Measurements from ENCODE around the gene OGDHL. TPM values are rescaled to one million over a fixed set of nuclear protein-coding genes. Genes with fewer than 3 reads are reported as not detected.

The OGDHL gene
- total and polyA plus RNA-seq, 2 of the 13 experiments (the other 11 are each of a cell fraction or from before 2014, with no cell fraction given) = 3.0 to 9.8 TPM

- Histone ChIP-seq H3K79me2 (ENCODE audit: insufficient read depth, low read length) (no peaks in the 10 kb centered on the region), H3K4me3 (replicated peaks in 1 of 3; ENCODE audit: insufficient read depth in 1 of 3, low read depth in 2 of 3, low read length in 3 of 3) (no peak overlapping the region), H3K27me3 (ENCODE audit: control insufficient read depth in 1 of 2, insufficient read depth in 2 of 2, low read length in 2 of 2) (peaks cover 0 to 31% of the 10 kb centered on the region in 2 experiments; a peak in 4 of 5 replicates), H3K4me2 (ENCODE audit: low read depth, low read length) (no peak overlapping the region), H3K9me3 (ENCODE audit: low read length) (no peaks in the 10 kb centered on the region), H4K20me1 (ENCODE audit: insufficient read depth, low read length) (no peaks in the 10 kb centered on the region), H2AFZ (ENCODE audit: low read length) (no peak overlapping the region), H3K27ac (ENCODE audit: extremely low read length, insufficient read depth, low read length) (no peak overlapping the region), H3K36me3 (replicated peaks in 1 of 2; ENCODE audit: control insufficient read depth in 1 of 2, insufficient read depth in 2 of 2, low read length in 2 of 2) (no peaks in the 10 kb centered on the region), H3K9ac (ENCODE audit: insufficient read depth, low read depth, low read length) (no peak overlapping the region), H3K4me1 (ENCODE audit: insufficient read depth, low read length) (no peaks in the 10 kb centered on the region)
- CTCF ChIA-PET (ENCODE audit: low intra/inter-chr PET ratio, low total read pairs) = no interaction called here
- BruUV-seq (replicated peaks) = no TSS peak
- POLR2A ChIA-PET = interaction anchor here (0.7 kb wide), 1 partner anchor 160 kb away, joined by 3 read pairs; no protein-coding TSS in a partner anchor
- no peak for ATAC-seq
- whole genome bisulfite sequencing (ENCODE audit: low lambda C conversion rate) = 80% methylated on average over 8 of the region's 8 CpGs
- in situ Hi-C loops (cut with HindIII; ENCODE audit: extremely low pct_ligation_motif_present, low pct_unique_long_range_greater_than_20kb) = loop anchor here (10.0 kb wide), 1 partner anchor 175 kb away; no protein-coding TSS in a partner anchor
- FAIRE-seq = no peak
- no peak for DNase-seq (ENCODE audit: low spot score)
- intact Hi-C loops (cut with micrococcal nuclease; ENCODE audit: unreplicated experiment) = no loop called here
- TF ChIP-seq TEAD3 (CRISPR knock-in tag; optimal IDR thresholded peaks at IDR 0.05; ENCODE audit: borderline replicate concordance) (no peak), MED1 (CRISPR knock-in tag; IDR thresholded peaks at IDR 0.05) (no peak), TIGD3 (CRISPR knock-in tag; IDR thresholded peaks at IDR 0.05; ENCODE audit: borderline replicate concordance) (no peak), ZBTB49 (CRISPR knock-in tag; IDR thresholded peaks at IDR 0.05; ENCODE audit: borderline replicate concordance) (no peak), ZFP36L1 (CRISPR knock-in tag; IDR thresholded peaks at IDR 0.05) (no peak), NBN (conservative IDR thresholded peaks at IDR 0.05) (no peak), IRF1 (CRISPR knock-in tag; IDR thresholded peaks at IDR 0.05; ENCODE audit: low read depth) (no peak)
These were observed 7.6 kb upstream of the OGDHL start for GRCh38 chr10:49769692-49770091.
